ENCODE measurements around the gene MSH4.
"Not testable (repeated sequence)": the region's sequence is repeated elsewhere in the genome, so short reads cannot be mapped to it uniquely, and the experiment has no call there.

Gene MSH4

GRCh38 chr1:75796376-75797272 is at the start of gene MSH4:
MSH4 (plus strand) TSS chr1:75796882; CDS start chr1:75796986, 104 bp downstream.
- H3K4me3 ChIP-seq (ENCODE audit: low read depth, low read length) = no peak within 1 kb of the TSS
- TF ChIP-seq CTCF (IDR thresholded peaks at IDR 0.05; ENCODE audit: low read depth, low read length) = no peak

- H3K4me3 ChIP-seq (ENCODE audit: low read depth, low read length) = not testable (repeated sequence)
Observed at GRCh38 chr1:75757210-75757609, 39.5 kb upstream of the MSH4 start.

- not testable (repeated sequence) for H3K4me3 ChIP-seq (ENCODE audit: low read depth, low read length)
Observed at GRCh38 chr1:75758543-75758942, 38.1 kb upstream of the MSH4 start.

GRCh38 chr1:75764057-75764655 is 32.5 kb upstream of the MSH4 start:
- no peak for TF ChIP-seq CTCF (IDR thresholded peaks at IDR 0.05; ENCODE audit: low read depth, low read length)

GRCh38 chr1:75765697-75766355 is 30.9 kb upstream of the MSH4 start:
- TF ChIP-seq CTCF (IDR thresholded peaks at IDR 0.05; ENCODE audit: low read depth, low read length) = no peak

More at GRCh38 chr1:75764057-75764655, 32.5 kb upstream of the MSH4 start:
- no peak overlapping the region for H3K4me3 ChIP-seq (ENCODE audit: low read depth, low read length)

GRCh38 chr1:75768016-75768415 is 28.7 kb upstream of the MSH4 start:
- no peak for TF ChIP-seq CTCF (IDR thresholded peaks at IDR 0.05; ENCODE audit: low read depth, low read length)
- H3K4me3 ChIP-seq (ENCODE audit: low read depth, low read length) = no peak overlapping the region

More at GRCh38 chr1:75765697-75766355, 30.9 kb upstream of the MSH4 start:
- no peak overlapping the region for H3K4me3 ChIP-seq (ENCODE audit: low read depth, low read length)

- TF ChIP-seq CTCF (IDR thresholded peaks at IDR 0.05; ENCODE audit: low read depth, low read length) = no peak
- no peak overlapping the region for H3K4me3 ChIP-seq (ENCODE audit: low read depth, low read length)
Observed at GRCh38 chr1:75770761-75771160, 25.9 kb upstream of the MSH4 start.

- H3K4me3 ChIP-seq (ENCODE audit: low read depth, low read length) = no peak overlapping the region
- no peak for TF ChIP-seq CTCF (IDR thresholded peaks at IDR 0.05; ENCODE audit: low read depth, low read length)
Observed at GRCh38 chr1:75771978-75772377, 24.7 kb upstream of the MSH4 start.

GRCh38 chr1:75777812-75778211 is 18.9 kb upstream of the MSH4 start:
- H3K4me3 ChIP-seq (ENCODE audit: low read depth, low read length) = not testable (repeated sequence)

- H3K4me3 ChIP-seq (ENCODE audit: low read depth, low read length) = not testable (repeated sequence)
Observed at GRCh38 chr1:75778694-75779093, 18.0 kb upstream of the MSH4 start.

GRCh38 chr1:75780183-75780582 is 16.5 kb upstream of the MSH4 start:
- not testable (repeated sequence) for H3K4me3 ChIP-seq (ENCODE audit: low read depth, low read length)

GRCh38 chr1:75783920-75784319 is 12.8 kb upstream of the MSH4 start:
- H3K4me3 ChIP-seq (ENCODE audit: low read depth, low read length) = not testable (repeated sequence)

Measured in WI38 (cell line).